HUDEP-2 (cell line): ENCODE results near the gene TDO2.
A peak's percentile ranks its signal among the peaks of the same experiment; 100 is the strongest.

Experiments used
- DNase-seq, 76 experiments: peaks; one replicate each; lab custom pipeline; 2025; ENCODE audit not compliant: unreplicated experiment in 76 of 76; lab: John Stamatoyannopoulos, UW

TDO2 gene

DNA sequence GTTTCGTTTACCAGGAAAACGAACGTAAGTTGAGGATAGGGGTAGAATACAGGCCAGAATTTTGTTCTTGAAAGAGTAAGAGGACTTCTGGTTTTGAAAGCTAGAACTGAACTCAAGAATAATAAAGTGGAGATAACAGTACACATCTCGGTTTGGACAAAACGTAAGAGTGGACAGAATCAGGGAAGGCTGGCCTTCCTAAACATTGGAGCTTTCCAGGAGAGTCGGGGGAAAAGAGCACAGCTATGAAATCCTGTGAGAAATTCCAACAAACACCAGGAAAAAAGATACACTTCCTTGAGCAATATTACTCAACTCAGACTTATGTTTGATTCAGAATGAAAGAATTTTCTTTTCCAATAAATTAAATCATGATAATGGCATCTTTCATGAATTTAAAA lies 49.0 kb downstream of the TDO2 start:
- no peak for DNase-seq

DNA sequence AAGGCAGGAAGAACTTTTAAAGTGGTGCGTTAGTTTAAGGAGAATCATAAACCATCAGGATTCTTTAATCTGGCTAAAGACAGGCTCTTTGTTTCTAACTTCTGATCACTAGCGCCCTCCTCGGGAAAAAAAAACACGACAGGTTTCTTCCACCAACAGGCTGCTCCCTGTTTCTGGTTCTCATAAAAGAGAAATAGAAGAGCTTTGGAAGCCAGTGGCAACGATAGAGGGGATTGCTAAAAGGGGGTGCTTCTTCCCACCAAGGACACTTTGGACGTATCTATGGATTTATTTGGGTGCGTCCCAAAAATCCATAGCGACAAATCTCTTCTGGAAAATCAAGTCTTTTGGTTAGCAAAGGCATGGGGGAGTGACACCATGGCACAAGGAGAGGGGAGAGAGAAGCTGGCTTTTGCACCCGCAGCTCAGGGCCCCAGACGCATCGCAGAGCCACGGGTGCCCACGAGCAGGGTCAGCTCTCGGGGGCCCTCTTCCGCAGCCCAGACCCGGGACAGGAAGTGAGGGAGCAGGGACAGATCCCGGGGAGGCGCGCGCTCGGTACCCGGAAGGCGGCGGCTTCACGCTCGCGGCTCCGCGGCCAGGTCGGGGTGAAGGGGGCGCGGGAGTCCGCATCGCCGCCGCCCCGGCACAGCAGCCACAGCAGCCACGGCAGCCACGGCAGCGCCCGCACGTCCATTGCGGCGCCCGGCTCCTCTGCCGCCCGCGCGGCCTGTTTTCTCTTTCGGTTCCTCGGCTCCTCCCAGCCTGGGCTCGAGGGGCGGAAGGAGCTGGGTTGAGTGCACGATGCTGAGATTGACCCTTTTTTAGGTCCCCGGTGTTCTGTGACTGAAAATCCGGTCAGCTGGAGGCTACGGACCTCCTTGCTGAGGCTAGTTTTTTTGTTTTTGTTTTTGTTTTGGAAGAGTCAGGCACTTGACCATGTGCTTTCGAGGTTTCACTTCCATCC lies 49.9 kb downstream of the TDO2 start, which contains the start of gene CTSO:
Gene CTSO (minus strand): TSS at position 716 of the 967 bp plus-strand sequence. CDS start 19 bp downstream, at position 697.
- peak in 67 of 76 experiments; percentile 3 to 65 (median 38) for DNase-seq

DNA sequence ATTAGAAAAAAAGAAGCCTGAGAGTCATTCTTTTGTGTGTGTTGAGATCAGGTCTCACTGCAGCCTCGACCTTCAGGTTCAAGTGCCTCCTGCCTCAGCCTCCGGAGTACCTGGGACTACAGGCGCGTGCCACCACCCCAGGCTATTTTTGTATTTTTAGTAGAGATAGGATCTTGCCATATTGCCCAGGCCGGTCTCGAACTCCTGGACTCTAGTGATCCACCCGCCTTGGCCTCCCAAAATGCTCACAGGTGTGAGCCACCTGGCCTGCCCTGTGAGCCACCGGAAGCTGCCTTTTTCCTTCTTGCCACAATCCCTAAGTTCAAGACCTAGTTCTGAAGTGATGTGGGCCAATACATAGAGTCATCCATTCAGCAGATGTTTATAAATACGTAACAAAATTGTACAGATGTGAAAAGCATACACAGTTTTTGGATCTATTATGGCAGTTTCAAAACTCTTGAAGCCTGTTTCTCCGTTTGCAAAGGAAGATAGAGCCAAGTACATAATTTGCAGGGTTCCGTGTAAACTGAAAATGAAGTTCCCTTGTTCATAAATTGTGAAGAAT lies 50.7 kb downstream of the TDO2 start:
- DNase-seq, result no peak

DNA sequence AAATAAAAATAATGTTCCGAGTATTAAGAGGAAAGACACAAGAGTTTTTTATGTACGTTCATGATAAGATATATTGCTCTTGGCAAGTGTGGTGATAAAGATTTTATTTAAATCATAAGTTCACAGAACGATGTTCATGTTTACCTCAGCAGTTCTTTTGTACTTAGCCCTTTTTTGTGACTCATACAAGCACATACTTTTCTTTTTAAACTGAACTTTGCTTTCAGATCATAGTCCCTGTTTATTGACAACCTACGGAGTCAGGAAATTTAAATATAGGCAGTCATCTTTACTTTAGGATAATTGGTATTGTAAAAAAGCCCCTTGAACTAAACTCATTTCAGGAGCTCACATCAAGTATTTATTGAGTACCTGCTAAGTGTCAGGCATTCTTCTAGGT lies 51.4 kb downstream of the TDO2 start:
- no peak for DNase-seq

DNA sequence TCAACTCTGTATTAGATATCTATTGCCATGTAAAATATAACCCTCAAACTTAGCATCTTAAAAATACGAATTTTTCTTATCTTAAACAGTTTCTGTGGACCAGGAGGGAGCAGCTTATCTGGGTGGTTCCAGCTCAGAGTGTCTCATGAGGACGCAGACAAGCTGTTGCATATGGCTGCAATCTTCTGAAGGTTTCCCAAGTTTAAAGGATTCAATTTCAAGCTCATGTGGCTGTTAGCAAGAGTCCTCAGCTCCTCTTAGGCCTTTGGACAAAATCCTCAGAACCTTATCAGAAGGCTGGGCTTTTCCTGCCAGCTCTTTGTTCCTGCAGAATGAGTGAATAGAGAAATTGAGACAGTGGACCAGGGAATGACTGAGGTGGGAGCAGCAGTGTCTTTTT lies 53.0 kb downstream of the TDO2 start:
- peak in 9 of 76 experiments; percentile 1 to 27 (median 8) for DNase-seq

DNA sequence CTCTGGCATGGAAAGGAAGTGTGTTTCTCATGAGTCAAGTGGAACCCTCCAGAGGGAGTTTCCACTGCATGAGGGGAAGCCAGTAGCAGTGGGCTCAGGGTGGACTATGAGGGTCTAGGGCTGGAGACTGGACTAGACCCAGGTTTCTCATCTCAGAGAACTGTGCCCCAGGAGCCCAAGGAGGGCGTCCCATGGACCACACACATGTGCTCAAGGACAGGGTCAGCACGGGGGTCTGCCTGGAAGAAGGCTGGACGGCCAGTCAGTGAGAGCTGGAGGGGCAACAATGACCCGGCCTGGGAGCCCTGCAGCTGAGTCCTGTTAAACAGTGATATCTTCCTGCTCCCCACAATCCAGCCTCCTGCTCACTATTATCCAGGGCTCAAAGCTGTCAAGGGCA lies 55.9 kb downstream of the TDO2 start:
- no peak for DNase-seq

DNA sequence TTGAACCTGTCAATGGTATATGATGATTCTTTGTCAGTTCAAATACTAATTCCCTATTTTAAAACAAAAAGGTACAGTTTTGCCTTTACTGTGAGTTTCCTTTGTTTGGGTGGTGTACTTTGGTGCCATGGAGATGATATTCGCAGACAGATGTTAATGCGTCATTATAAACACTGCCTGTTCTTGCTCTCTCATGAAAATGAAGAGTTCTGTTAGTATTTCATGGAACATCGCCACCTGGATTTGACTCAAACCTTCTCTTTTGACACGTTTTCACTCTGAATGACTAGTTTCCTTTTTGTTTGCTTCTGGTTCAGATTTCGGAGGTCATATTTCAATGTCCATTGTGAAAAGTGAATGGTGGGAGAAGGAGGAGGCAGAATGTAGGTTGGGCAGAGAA lies 57.0 kb downstream of the TDO2 start:
- no peak for DNase-seq

DNA sequence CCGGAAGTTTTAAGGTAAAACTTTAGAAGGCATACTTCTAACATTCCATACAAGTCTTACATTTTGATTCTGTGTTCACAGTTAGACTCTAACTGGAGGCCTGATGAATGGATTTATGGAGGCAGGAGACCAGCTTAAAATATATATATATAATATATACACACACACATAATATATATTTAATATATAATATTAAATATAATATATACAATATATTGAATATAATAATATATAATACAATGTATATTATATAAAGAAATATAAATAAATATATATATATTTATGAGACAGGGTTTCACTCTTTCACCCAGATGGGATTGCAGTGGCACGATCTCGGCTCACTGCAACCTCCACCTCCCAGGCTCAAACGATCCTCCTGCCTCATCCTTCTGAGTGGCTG lies 58.1 kb downstream of the TDO2 start:
- DNase-seq, result no peak

DNA sequence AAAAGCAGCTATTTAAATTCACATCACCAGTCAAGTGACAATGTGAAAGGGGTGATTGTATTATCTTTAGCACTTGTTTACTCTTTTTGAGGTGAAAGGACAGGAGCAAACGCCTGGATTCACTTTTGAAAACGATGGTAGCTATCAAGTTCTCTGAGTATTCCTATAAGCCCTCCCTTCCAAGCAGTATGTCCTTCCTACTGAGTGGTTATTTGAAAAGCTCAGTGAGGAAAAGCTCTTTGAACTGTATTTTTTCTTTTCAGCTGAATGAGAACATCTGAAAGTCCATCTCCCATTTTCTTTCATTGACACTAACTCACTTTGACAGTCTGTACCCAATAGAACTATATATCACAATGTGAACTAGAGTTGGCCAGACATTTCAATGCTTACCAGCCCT lies 59.3 kb downstream of the TDO2 start:
- DNase-seq, result no peak

DNA sequence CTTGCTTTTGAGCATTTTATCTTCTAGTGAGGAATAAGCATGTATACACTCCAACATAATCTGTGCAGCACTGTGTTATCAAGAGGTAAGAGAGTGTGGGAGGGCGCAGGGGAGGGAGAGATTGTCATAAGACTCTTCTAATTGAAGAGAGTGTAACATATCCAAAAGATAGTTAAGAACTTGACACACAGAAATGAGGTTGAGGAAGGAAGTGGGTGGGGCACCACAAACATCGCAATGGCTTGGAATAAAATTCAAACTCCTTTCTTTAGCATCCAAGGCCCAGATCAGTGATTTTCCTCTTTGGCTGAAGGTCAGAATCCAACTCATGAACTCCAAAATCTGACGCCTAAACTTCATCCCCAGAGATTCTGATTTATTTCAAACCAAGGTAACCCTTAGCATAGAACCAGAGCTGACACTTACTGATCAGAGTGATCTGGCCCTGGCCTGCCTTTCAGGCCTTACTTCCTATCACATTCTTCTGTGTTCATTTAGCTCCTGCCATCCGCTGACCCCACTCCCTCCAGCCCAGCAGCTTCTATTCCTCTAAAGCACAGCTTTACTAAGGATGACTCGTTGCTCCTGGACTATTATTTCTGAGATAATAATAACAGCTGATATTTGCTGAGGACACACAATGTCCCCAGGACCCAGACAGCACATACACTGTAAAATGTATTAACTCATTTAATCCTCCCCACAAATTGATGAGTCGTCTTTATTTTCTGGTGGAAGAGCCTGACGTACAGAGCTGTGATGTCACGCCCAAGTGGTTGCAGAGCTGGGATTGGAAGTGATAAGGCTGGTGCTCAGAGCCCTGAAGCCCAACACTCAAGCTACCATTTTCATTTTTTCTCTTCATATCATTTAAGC lies 60.8 kb downstream of the TDO2 start:
- no peak for DNase-seq

DNA sequence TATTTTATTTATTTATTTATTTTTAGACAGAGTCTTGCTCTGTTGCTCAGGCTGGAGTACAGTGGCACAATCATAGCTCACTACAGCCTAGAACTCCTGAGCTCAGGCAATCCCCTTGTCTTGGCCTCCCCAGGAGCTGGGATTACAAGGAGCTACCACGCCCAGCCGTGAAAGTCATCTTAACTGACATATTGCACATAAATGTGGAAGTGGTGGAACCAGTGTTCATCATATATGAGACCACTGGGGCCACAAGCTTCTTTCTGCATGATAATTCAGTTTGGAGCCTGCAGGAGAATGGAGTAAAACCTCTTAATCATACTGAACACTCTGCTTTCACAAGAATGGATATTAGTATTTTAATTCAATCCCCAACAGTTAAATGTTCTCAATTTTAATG lies 62.7 kb downstream of the TDO2 start:
- DNase-seq, result no peak

DNA sequence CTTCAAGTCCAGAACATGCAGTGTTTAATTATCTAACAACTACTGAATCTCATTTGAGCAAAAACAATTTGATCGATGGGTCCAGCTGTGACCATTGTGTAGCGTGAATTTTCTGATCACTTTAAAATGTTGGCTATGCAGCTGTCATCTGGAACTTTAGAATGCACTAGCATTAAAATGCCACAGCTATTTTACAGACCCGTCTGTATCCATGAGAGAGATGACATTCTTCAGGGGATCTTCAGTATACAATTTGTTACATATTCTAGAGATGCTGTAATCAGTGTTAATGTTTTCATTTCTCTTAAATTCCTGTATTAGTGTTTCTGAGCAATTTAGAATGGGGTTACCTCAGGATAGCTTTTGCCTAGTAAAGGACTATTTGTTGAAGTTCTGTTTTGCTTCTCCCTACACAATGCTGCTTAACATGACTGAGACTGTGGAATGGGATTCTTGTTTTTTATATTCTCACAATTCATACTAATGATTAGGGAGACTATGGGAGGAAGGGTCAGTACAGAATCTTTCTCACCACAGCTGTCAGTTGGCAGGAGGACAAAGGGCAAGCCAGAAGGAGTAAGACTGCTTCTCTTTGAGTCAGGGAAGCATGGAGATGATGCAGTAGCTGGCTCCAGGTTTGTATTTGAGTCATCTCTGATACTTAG lies 63.4 kb downstream of the TDO2 start:
- no peak for DNase-seq
